Measurements from ENCODE around the gene KCNJ6. TPM values are rescaled to one million over a fixed set of nuclear protein-coding genes. Genes with fewer than 3 reads are reported as not detected.
A peak's percentile ranks its signal among the peaks of the same experiment; 100 is the strongest.

KCNJ6 gene
- total RNA-seq, 2 donors from 2014 or later: 0.33 TPM; not detected in 1

- WGBS, 2 experiments (ENCODE audit: insufficient coverage in 1 of 2, insufficient read length in 1 of 2): 95 to 100% methylated on average over 1 to 2 of the region's 2 CpGs
- H3K27ac Mint-ChIP-seq: no peak overlapping the region
These were observed 285.4 kb downstream of the KCNJ6 start for GRCh38 chr21:37630872-37631271.

GRCh38 chr21:37628362-37628761, 287.9 kb downstream of the KCNJ6 start:
- Mint-ChIP-seq H3K4me3 (no peak overlapping the region), H3K27ac (no peak overlapping the region), H3K9me3 (peaks cover 19% of the 10 kb centered on the region), H3K27me3 (ENCODE audit: insufficient read depth) (no peaks in the 10 kb centered on the region), H3K4me1 (peaks cover 42% of the 10 kb centered on the region), H3K36me3 (ENCODE audit: low read depth) (peaks cover 11% of the 10 kb centered on the region)
- H3K9ac ChIP-seq (ENCODE audit: extremely low read depth, low read length, poor library complexity, severe bottlenecking): no peak overlapping the region
- no peak overlapping the region for H3K27ac ChIP-seq (ENCODE audit: low read depth, low read length)
- peaks cover 3% of the 10 kb centered on the region for H3K4me1 ChIP-seq (ENCODE audit: control insufficient read depth, insufficient read depth, low read length)
- no peak overlapping the region for H3K4me3 ChIP-seq (ENCODE audit: low read length)
- no peaks in the 10 kb centered on the region for H3K27me3 ChIP-seq (ENCODE audit: control insufficient read depth, insufficient read depth, low read length, poor library complexity, severe bottlenecking)
- 85 to 93% methylated on average over 2 of the region's 3 CpGs for WGBS, 2 experiments (ENCODE audit: insufficient coverage in 1 of 2, insufficient read length in 1 of 2)
- DNase-seq: no peak
- H3K9me3 ChIP-seq (ENCODE audit: control insufficient read depth, low read length): peaks cover 24% of the 10 kb centered on the region
- H3K36me3 ChIP-seq (ENCODE audit: control insufficient read depth, insufficient read depth, low read length): no peaks in the 10 kb centered on the region
- no peak for TF ChIP-seq CTCF (conservative IDR thresholded peaks at IDR 0.05)

More at GRCh38 chr21:37630872-37631271, 285.4 kb downstream of the KCNJ6 start:
- H3K9ac ChIP-seq (ENCODE audit: extremely low read depth, low read length, poor library complexity, severe bottlenecking): no peak overlapping the region
- Mint-ChIP-seq H3K9me3 (peaks cover 28% of the 10 kb centered on the region), H3K27me3 (ENCODE audit: insufficient read depth) (no peaks in the 10 kb centered on the region), H3K4me3 (no peak overlapping the region), H3K36me3 (ENCODE audit: low read depth) (peaks cover 11% of the 10 kb centered on the region), H3K4me1 (peaks cover 28% of the 10 kb centered on the region)
- H3K9me3 ChIP-seq (ENCODE audit: control insufficient read depth, low read length): peaks cover 32% of the 10 kb centered on the region
- H3K36me3 ChIP-seq (ENCODE audit: control insufficient read depth, insufficient read depth, low read length): no peaks in the 10 kb centered on the region
- no peak overlapping the region for H3K4me3 ChIP-seq (ENCODE audit: low read length)
- H3K27me3 ChIP-seq (ENCODE audit: control insufficient read depth, insufficient read depth, low read length, poor library complexity, severe bottlenecking): no peaks in the 10 kb centered on the region
- H3K27ac ChIP-seq (ENCODE audit: low read depth, low read length): no peak overlapping the region
- no peak for TF ChIP-seq CTCF (conservative IDR thresholded peaks at IDR 0.05)
- peaks cover 3% of the 10 kb centered on the region for H3K4me1 ChIP-seq (ENCODE audit: control insufficient read depth, insufficient read depth, low read length)
- DNase-seq: no peak

- no peaks in the 10 kb centered on the region for H3K36me3 ChIP-seq (ENCODE audit: control insufficient read depth, insufficient read depth, low read length)
- no peak for DNase-seq
- H3K4me3 ChIP-seq (ENCODE audit: low read length): peak overlapping the region; percentile 33
- peaks cover 17% of the 10 kb centered on the region for H3K9me3 ChIP-seq (ENCODE audit: control insufficient read depth, low read length)
- H3K27ac ChIP-seq (ENCODE audit: low read depth, low read length): no peak overlapping the region
- H3K27me3 ChIP-seq (ENCODE audit: control insufficient read depth, insufficient read depth, low read length, poor library complexity, severe bottlenecking): no peaks in the 10 kb centered on the region
- no peak overlapping the region for H3K9ac ChIP-seq (ENCODE audit: extremely low read depth, low read length, poor library complexity, severe bottlenecking)
- Mint-ChIP-seq H3K4me1 (peaks cover 42% of the 10 kb centered on the region), H3K4me3 (no peak overlapping the region), H3K27ac (peak overlapping the region; percentile 22), H3K27me3 (ENCODE audit: insufficient read depth) (no peaks in the 10 kb centered on the region), H3K9me3 (peaks cover 19% of the 10 kb centered on the region), H3K36me3 (ENCODE audit: low read depth) (peaks cover 11% of the 10 kb centered on the region)
- peaks cover 3% of the 10 kb centered on the region for H3K4me1 ChIP-seq (ENCODE audit: control insufficient read depth, insufficient read depth, low read length)
- 97 to 100% methylated on average over 2 of the region's 2 CpGs for WGBS, 2 experiments (ENCODE audit: insufficient coverage in 1 of 2, insufficient read length in 1 of 2)
- no peak for TF ChIP-seq CTCF (conservative IDR thresholded peaks at IDR 0.05)
These were observed 288.7 kb downstream of the KCNJ6 start for GRCh38 chr21:37627561-37627960.
